ENCODE data around the gene PRKCA.

Gene PRKCA

DNA sequence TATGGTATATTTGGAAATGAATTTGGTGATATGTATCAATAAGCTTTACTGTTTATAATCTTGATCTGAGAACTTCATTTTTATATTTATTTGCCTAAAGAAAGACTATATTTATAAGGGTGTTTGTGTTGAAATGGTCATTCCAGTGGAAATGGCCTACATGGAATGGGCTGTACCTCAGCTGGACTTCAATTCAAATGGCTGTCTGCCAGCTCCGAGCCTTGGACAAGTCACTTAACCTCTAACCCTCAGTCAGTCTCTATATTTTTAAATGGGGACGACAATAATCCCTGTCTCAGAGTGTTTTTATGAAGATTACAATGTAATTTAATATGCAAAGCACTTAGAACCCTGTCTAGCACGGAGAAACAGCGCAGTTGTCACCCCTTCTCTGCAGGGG, 271.7 kb downstream of the PRKCA start:
- no peak for DNase-seq (ENCODE audit: low read depth)
- H3K4me3 ChIP-seq (ENCODE audit: low read length), result no peak overlapping the region
- TF ChIP-seq, protein P1, sequence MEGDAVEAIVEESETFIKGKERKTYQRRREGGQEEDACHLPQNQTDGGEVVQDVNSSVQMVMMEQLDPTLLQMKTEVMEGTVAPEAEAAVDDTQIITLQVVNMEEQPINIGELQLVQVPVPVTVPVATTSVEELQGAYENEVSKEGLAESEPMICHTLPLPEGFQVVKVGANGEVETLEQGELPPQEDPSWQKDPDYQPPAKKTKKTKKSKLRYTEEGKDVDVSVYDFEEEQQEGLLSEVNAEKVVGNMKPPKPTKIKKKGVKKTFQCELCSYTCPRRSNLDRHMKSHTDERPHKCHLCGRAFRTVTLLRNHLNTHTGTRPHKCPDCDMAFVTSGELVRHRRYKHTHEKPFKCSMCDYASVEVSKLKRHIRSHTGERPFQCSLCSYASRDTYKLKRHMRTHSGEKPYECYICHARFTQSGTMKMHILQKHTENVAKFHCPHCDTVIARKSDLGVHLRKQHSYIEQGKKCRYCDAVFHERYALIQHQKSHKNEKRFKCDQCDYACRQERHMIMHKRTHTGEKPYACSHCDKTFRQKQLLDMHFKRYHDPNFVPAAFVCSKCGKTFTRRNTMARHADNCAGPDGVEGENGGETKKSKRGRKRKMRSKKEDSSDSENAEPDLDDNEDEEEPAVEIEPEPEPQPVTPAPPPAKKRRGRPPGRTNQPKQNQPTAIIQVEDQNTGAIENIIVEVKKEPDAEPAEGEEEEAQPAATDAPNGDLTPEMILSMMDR (IDR thresholded peaks at IDR 0.05; ENCODE audit: insufficient read depth, low read depth, low read length, missing control alignments), result no peak

DNA sequence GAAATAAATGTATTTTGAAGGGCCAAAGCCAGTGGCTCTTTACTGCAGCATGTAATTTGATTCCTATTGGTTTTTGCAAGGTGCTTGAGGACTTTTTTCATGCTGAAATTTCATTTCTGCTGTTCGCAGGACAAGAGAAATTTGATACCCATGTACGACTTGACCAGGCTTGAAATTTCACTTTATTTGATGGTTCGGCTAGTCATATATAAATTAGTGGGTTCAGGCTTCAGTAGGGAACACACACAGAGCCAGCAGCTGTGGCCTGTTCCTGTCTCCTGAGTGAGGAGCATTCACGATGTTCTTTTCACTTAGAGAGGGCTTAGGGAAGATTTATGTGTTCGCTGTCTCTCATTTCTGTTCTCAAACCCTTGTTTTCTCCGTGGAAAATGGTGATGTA, 274.1 kb downstream of the PRKCA start:
- TF ChIP-seq, protein P1 (IDR thresholded peaks at IDR 0.05; ENCODE audit: insufficient read depth, low read depth, low read length, missing control alignments), result no peak
- DNase-seq (ENCODE audit: low read depth), result no peak
- H3K4me3 ChIP-seq (ENCODE audit: low read length), result no peak overlapping the region

DNA sequence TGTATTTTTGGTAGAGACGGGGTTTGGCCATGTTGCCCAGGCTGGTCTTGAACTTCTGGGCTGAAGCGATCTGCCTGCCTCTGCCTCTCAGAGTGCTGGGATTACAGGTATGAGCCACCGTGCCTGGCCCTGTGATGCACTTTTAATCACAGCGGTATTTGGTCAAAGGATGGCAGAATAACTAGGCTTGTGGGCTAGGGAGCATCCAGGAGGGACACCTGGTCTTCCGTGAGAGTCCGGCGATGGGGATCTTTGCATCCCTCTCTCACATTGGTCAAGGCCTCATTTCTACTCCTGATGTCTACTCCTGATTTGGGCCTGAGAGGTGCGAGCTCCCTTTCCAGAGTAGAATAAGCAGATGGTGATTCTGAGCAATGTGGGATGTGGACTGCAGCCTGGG, 274.6 kb downstream of the PRKCA start:
- TF ChIP-seq, protein P1 (IDR thresholded peaks at IDR 0.05; ENCODE audit: insufficient read depth, low read depth, low read length, missing control alignments), result no peak
- DNase-seq (ENCODE audit: low read depth), result no peak
- no peak overlapping the region for H3K4me3 ChIP-seq (ENCODE audit: low read length)

DNA sequence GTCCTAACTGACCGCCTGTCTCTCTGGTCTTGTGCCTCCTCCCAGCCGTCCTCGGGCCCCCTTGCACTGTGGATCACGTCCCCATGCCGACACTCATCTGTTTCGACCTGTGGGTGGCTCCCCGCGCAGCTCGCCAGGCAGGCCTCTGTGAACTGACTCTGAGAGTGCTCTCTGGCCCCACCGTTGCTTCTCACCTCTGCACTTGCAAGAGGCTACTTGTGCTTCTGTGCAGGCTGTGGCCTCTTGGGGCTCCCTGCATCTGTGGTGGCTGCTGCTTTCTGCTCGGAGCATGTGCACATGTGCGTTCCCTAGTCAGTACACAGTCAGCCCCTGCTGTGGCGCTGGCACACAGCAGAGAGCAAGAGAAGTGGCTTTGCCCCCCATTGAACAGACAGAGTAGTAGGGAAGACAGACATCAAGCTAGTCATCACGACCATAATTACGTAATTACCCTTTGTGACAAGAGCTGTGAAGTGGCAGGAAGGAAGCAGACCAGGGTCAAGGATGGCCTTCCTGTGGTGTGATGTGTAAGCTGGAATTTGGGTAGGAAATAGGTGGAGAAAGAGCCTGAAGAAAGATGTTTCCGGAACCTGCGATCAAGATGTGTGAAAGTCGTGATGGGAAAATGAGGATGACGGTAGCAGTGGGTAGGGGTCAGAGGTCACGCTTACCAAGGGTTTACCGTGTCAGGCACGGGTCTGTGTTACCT, 276.5 kb downstream of the PRKCA start:
- no peak overlapping the region for H3K4me3 ChIP-seq (ENCODE audit: low read length)
- TF ChIP-seq, protein P1 (IDR thresholded peaks at IDR 0.05; ENCODE audit: insufficient read depth, low read depth, low read length, missing control alignments), result no peak
- DNase-seq (ENCODE audit: low read depth), result no peak

DNA sequence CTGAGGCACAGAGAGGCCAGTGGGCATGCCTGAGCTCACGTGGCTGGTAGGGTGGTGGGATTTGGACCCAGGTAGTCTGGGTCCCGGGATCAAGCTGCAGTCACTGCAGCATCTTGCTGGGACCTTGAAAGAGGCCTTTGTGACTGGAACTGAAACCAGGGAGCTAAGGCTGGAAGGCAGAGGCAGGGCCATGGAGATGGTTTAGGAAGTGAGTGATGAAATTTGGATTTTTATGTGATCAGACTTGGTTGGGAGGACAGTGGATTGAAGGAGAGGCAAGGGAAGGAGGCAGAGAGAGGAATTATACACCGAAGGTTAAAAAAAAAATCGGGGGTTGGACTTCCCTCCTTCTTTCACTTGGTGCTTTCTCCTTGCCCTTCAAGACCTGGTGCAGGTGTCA, 277.1 kb downstream of the PRKCA start:
- no peak overlapping the region for H3K4me3 ChIP-seq (ENCODE audit: low read length)
- DNase-seq (ENCODE audit: low read depth), result no peak
- TF ChIP-seq, protein P1 (IDR thresholded peaks at IDR 0.05; ENCODE audit: insufficient read depth, low read depth, low read length, missing control alignments), result no peak

DNA sequence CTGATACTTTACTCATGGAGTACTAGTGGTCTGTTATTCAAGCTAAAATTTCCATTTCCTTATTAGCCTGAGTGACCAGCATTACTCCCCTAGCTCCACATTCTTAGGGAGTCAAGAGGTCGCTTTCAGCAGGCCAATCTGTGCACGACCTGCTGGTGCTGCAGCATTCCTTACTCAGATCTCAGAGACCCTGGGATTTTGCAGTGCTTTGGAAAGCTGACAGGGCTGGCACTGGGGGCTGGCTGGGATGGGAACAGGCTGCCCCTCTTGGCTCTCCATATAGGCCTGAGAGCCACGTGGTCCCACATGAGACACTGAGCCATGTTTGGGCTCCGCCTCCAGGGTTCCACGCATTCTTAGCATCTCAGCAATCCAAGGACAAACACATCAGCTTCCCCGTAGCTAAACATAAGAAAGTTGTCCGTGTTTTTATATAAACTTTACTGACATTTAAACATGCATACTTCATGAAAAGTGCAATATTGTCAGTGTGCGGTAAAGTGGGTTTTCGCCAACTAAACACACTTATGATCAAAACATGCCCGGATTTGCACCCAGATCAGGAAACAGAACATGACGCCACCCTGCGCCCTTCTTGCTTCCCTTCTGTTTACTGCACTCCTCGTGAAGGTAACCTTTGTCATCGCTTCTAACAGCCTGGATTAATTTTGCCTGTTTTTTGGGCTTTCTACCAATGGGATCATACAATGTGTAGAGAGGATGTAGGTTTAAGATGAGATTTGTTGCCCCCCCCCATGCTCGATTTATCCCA, 278.0 kb downstream of the PRKCA start:
- no peak overlapping the region for H3K4me3 ChIP-seq (ENCODE audit: low read length)
- no peak for DNase-seq (ENCODE audit: low read depth)
- TF ChIP-seq, protein P1 (IDR thresholded peaks at IDR 0.05; ENCODE audit: insufficient read depth, low read depth, low read length, missing control alignments), result no peak

Measured in epithelial cell of esophagus (primary cell).